HepG2 (cell line): Measurements from ENCODE around the gene SIRT5. TPM values are rescaled to one million over a fixed set of nuclear protein-coding genes. Genes with fewer than 3 reads are reported as not detected.

Experiments
- ATAC-seq: fragments of 200-7000 bp; cut with Tn5 transposase; 3 replicates; pipeline ENCODE4 v1.9.1; 2020; ENCODE audit warnings: mild to moderate bottlenecking, moderate library complexity
- BruUV-seq: library from RNA; stranded (reverse); fragments of 400-500 nt; replicated peaks from 2 replicates; lab custom pipeline; 2021; lab: Mats Ljungman, UMichigan
- CTCF ChIA-PET: fragments of 300-600 bp; formaldehyde crosslinking; extraction: SDS; loops from one replicate; lab custom pipeline; 2021; ENCODE audit warnings: low total read pairs, inconsistent platforms, low intra/inter-chr PET ratio; lab: Yijun Ruan, JAX
- POLR2A ChIA-PET: fragments of 350-600 bp; sonication (Branson Sonifier 250); formaldehyde crosslinking; loops from one replicate; lab custom pipeline; 2020; ENCODE audit warnings: antibody characterized with exemption, inconsistent platforms; lab: Yijun Ruan, JAX
- DNase-seq: peaks from one replicate; pipeline ENCODE4 v3.0.0-alpha.2; 2015; ENCODE audit warnings: low spot score
- FAIRE-seq: peaks from 3 replicates; lab custom pipeline; 2011; peaks lifted over from hg19 to GRCh38; lab: Jason Lieb, UNC
- H2AFZ ChIP-seq: one replicate; pipeline ENCODE4 v1.6.1; 2011; ENCODE audit warnings: low read length, inconsistent platforms
- H3K27ac ChIP-seq: fragments of 300-600 bp; 3 replicates; pipeline ENCODE4 v1.8.0; 2011; ENCODE audit warnings: mixed run types, mild to moderate bottlenecking, mixed read lengths, low read length, inconsistent platforms; ENCODE audit not compliant: insufficient read depth; ENCODE audit errors: extremely low read length
- H3K27me3 ChIP-seq, 2 experiments: fragments of 200-600 bp in 1 of 2; 2 replicates in 1 of 2; 3 replicates in 1 of 2; pipeline versions ENCODE4 v1.6.0 to v1.8.0; 2011; ENCODE audit warnings: low read length in 2 of 2, mild to moderate bottlenecking in 2 of 2, moderate library complexity in 2 of 2, inconsistent platforms in 1 of 2; ENCODE audit not compliant: insufficient read depth in 2 of 2, control insufficient read depth in 1 of 2
- H3K36me3 ChIP-seq, 2 experiments: fragments of 200-600 bp in 1 of 2; replicated peaks in 1 of 2; 2 replicates in 1 of 2; 3 replicates in 1 of 2; pipeline versions ENCODE4 v1.5.1 to v1.8.0; 2011; ENCODE audit warnings: low read length in 2 of 2, inconsistent platforms in 1 of 2; ENCODE audit not compliant: insufficient read depth in 2 of 2, control insufficient read depth in 1 of 2
- H3K4me1 ChIP-seq: 2 replicates; pipeline ENCODE4 v1.5.1; 2012; ENCODE audit warnings: low read length, inconsistent platforms; ENCODE audit not compliant: insufficient read depth
- H3K4me2 ChIP-seq: 2 replicates; pipeline ENCODE4 v1.6.0; 2011; ENCODE audit warnings: low read depth, low read length, inconsistent platforms
- H3K4me3 ChIP-seq, 3 experiments: fragments of 200-600 bp in 1 of 3; sonication (generic), shearing (Covaris generic) in 1 of 3; replicated peaks in 1 of 3; 2 replicates each; pipeline ENCODE4 v1.5.1; 2011 to 2016; ENCODE audit warnings: low read length in 3 of 3, inconsistent platforms in 2 of 3, low read depth in 2 of 3, mild to moderate bottlenecking in 2 of 3, control low read depth in 1 of 3, mixed read lengths in 1 of 3; ENCODE audit not compliant: insufficient read depth in 1 of 3
- H3K79me2 ChIP-seq: one replicate; pipeline ENCODE4 v1.6.1; 2011; ENCODE audit warnings: low read length, inconsistent platforms; ENCODE audit not compliant: insufficient read depth
- H3K9ac ChIP-seq: 2 replicates; pipeline ENCODE4 v1.6.0; 2011; ENCODE audit warnings: mild to moderate bottlenecking, low read depth, low read length, inconsistent platforms; ENCODE audit not compliant: insufficient read depth
- H3K9me3 ChIP-seq: 2 replicates; pipeline ENCODE4 v1.5.1; 2012; ENCODE audit warnings: mild to moderate bottlenecking, low read length
- H4K20me1 ChIP-seq: 2 replicates; pipeline ENCODE4 v1.6.0; 2011; ENCODE audit warnings: inconsistent platforms, mild to moderate bottlenecking, low read length, moderate library complexity; ENCODE audit not compliant: insufficient read depth
- ATF7 ChIP-seq, 2 experiments: fragments of 450-650 bp in 1 of 2; sonication (generic) in 1 of 2; formaldehyde crosslinking in 1 of 2; IDR thresholded peaks; 2 replicates each; pipeline versions ENCODE4 v1.4.0 to v1.6.1; 2016 to 2020; ENCODE audit warnings: antibody characterized with exemption in 1 of 2, mild to moderate bottlenecking in 1 of 2, missing genetic modification reagents in 1 of 2
- CEBPB ChIP-seq: IDR thresholded peaks from 2 replicates; pipeline ENCODE4 v1.6.1; 2011; ENCODE audit warnings: low read depth, low read length, improper control_type of control experiment, borderline replicate concordance
- FOSL2 ChIP-seq: sonication (generic); formaldehyde crosslinking; IDR thresholded peaks from 2 replicates; pipeline ENCODE4 v1.4.0; 2020; ENCODE audit warnings: missing genetic modification reagents
- HES4 ChIP-seq: sonication (generic); formaldehyde crosslinking; IDR thresholded peaks from 2 replicates; pipeline ENCODE4 v1.9.0; 2021; ENCODE audit warnings: mild to moderate bottlenecking, missing genetic modification reagents, borderline replicate concordance
- MAZ ChIP-seq, 2 experiments: sonication (generic) in 1 of 2; formaldehyde crosslinking in 1 of 2; IDR thresholded peaks; 2 replicates each; pipeline versions ENCODE4 v1.5.0 to v1.6.1; 2012 to 2020; ENCODE audit warnings: low read depth in 2 of 2, mild to moderate bottlenecking in 2 of 2, borderline replicate concordance in 1 of 2, improper control_type of control experiment in 1 of 2, low read length in 1 of 2, missing genetic modification reagents in 1 of 2, moderate library complexity in 1 of 2
- SATB2 ChIP-seq: sonication (generic); formaldehyde crosslinking; IDR thresholded peaks from 2 replicates; pipeline ENCODE4 v1.5.0; 2020; ENCODE audit warnings: missing genetic modification reagents
- ZBTB49 ChIP-seq: sonication (generic); formaldehyde crosslinking; IDR thresholded peaks from 2 replicates; pipeline ENCODE4 v1.4.0; 2020; ENCODE audit warnings: missing genetic modification reagents, borderline replicate concordance
- ZNF768 ChIP-seq: sonication (generic); formaldehyde crosslinking; IDR thresholded peaks from 2 replicates; pipeline ENCODE4 v1.4.0; 2020; ENCODE audit warnings: missing genetic modification reagents
- WGBS: methylation state at CpG from one replicate; pipeline ENCODE4 v1.1.6; 2017; ENCODE audit warnings: low lambda C conversion rate; 5-methylcytosine and 5-hydroxymethylcytosine counted together
- in situ Hi-C: cut with HindIII; loops from 2 replicates; pipeline ENCODE4 v1.10.0; 2017; ENCODE audit warnings: low pct_unique_long_range_greater_than_20kb; ENCODE audit not compliant: extremely low pct_ligation_motif_present
- intact Hi-C: fragments of 100-400 bp; cut with micrococcal nuclease; formaldehyde crosslinking; loops from one replicate; pipeline ENCODE4 v1.10.0; 2022; ENCODE audit not compliant: unreplicated experiment
- polyA plus RNA-seq, 8 experiments: library from polyadenylated mRNA; depleted of rRNA in 3 of 8; stranded (reverse) in 7 of 8; unstranded in 1 of 8; fragments of >200 nt; fragmentation: Illumina TruSeq in 4 of 8; extraction: Trizol in 4 of 8; gene quantifications; 2 replicates each; pipeline versions ENCODE4 v1.2.1 to v1.2.3, GENCODE V29; 2011 to 2016; ENCODE audit warnings: low read depth in 4 of 8, missing spikeins in 1 of 8, mixed read lengths in 1 of 8; ENCODE audit not compliant: insufficient read depth in 1 of 8
- total RNA-seq, 5 experiments: library from RNA; depleted of rRNA; stranded (reverse); fragments of >200 nt; fragmentation: Illumina TruSeq; extraction: Trizol; gene quantifications; 2 replicates each; pipeline ENCODE4 v1.2.3, GENCODE V29; 2016; ENCODE audit warnings: low read depth in 1 of 5
- TF ChIP-seq, protein P1 (sequence below): sonication (generic); formaldehyde crosslinking; IDR thresholded peaks from 2 replicates; pipeline ENCODE4 v1.8.0; 2022; ENCODE audit warnings: mild to moderate bottlenecking, missing genetic modification reagents, moderate library complexity
- TF ChIP-seq, protein P2 (sequence below): sonication (generic); formaldehyde crosslinking; IDR thresholded peaks from 2 replicates; pipeline ENCODE4 v1.5.0; 2020; ENCODE audit warnings: missing genetic modification reagents

Gene SIRT5
- total and polyA plus RNA-seq, 2 of the 13 experiments (the other 11 are each of a cell fraction or from before 2014, with no cell fraction given) = 14.1 to 16.6 TPM

DNA sequence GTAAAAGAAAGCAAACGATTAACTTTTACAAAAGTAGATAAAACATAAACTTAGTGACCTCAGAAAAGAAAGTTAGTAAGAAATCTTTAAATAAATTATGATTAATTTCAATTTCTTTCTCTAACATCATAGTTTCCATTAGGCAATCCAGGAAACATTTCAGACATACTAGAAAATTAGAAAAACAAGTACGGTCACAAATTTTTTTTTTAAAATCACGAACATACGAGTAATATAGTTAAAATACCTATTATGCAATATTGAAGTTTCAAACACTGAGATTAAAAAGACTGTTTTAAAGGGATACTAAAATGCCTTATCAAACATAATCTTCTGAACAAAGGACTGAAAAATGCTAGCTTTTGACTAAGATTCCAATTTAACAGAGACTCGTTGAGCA, 66.9 kb downstream of the SIRT5 start (continued):
- TF ChIP-seq, protein P1, sequence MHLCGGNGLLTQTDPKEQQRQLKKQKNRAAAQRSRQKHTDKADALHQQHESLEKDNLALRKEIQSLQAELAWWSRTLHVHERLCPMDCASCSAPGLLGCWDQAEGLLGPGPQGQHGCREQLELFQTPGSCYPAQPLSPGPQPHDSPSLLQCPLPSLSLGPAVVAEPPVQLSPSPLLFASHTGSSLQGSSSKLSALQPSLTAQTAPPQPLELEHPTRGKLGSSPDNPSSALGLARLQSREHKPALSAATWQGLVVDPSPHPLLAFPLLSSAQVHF = no peak
- TF ChIP-seq HES4 (CRISPR knock-in tag) (no peak), ZBTB49 (CRISPR knock-in tag) (no peak), ZNF768 (CRISPR knock-in tag) (no peak), FOSL2 (CRISPR knock-in tag) (no peak), SATB2 (CRISPR knock-in tag) (no peak)
- TF ChIP-seq, protein P2, sequence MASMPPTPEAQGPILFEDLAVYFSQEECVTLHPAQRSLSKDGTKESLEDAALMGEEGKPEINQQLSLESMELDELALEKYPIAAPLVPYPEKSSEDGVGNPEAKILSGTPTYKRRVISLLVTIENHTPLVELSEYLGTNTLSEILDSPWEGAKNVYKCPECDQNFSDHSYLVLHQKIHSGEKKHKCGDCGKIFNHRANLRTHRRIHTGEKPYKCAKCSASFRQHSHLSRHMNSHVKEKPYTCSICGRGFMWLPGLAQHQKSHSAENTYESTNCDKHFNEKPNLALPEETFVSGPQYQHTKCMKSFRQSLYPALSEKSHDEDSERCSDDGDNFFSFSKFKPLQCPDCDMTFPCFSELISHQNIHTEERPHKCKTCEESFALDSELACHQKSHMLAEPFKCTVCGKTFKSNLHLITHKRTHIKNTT (CRISPR knock-in tag) = no peak

DNA sequence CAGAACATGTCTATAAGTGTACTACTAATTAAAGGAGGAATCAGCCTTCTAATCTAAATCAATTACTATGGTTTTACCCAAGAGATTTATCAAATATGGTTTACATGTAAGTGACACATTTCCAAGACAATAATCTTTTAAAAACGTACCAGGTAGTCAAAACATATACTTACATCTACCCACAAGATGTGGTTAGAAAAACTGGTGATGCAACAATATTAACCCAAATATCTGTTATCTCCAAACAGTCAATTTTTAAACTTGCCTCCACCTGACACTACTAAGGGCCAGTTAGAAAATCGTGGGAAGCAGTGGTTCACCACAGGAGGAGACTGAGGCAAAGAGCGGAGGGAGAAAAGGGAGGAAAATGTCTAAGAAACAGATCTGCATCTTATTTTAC, 68.7 kb downstream of the SIRT5 start:
- Histone ChIP-seq H4K20me1 (no peaks in the 10 kb centered on the region), H3K4me3 (no peak overlapping the region), H3K9me3 (no peaks in the 10 kb centered on the region), H3K79me2 (no peaks in the 10 kb centered on the region), H3K27me3 (no peaks in the 10 kb centered on the region), H3K9ac (no peak overlapping the region), H3K4me2 (no peak overlapping the region), H3K27ac (no peak overlapping the region), H3K36me3 (peaks cover 8 to 45% of the 10 kb centered on the region in 2 experiments), H3K4me1 (peaks cover 3% of the 10 kb centered on the region), H2AFZ (no peak overlapping the region)
- ATAC-seq (no peak), FAIRE-seq (no peak), DNase-seq (no peak)
- in situ Hi-C loops (no loop called here), intact Hi-C loops (loop anchor here (5.0 kb wide), 1 partner anchor 34 kb away; no protein-coding TSS in a partner anchor)
- TF ChIP-seq CEBPB = 0 out of 2 replicates have a peak, but pooled peaks have one; percentile 30
- no peak for TF ChIP-seq MAZ (IDR thresholded peaks at IDR 0.05; ENCODE audit: borderline replicate concordance, low read depth, low read length)
- TF ChIP-seq MAZ (CRISPR knock-in tag; IDR thresholded peaks at IDR 0.05; ENCODE audit: low read depth) = no peak
- TF ChIP-seq ATF7 (IDR thresholded peaks at IDR 0.05) = 0 out of 2 replicates have a peak, but pooled peaks have one; percentile 3
- TF ChIP-seq ATF7 (CRISPR knock-in tag; IDR thresholded peaks at IDR 0.05) = no peak
- no TSS peak for BruUV-seq
- 91% methylated on average over 3 of the region's 3 CpGs for WGBS
- CTCF ChIA-PET = no interaction called here
- POLR2A ChIA-PET = no interaction called here
